NCI-H187 (cell line): ENCODE data around the gene PAQR3.
A peak's percentile ranks its signal among the peaks of the same experiment; 100 is the strongest.

ENCODE experiments used
- DNase-seq, 2 experiments: peaks; one replicate each; lab custom pipeline; 2025; lab: John Stamatoyannopoulos, UW

PAQR3 gene, protein sequence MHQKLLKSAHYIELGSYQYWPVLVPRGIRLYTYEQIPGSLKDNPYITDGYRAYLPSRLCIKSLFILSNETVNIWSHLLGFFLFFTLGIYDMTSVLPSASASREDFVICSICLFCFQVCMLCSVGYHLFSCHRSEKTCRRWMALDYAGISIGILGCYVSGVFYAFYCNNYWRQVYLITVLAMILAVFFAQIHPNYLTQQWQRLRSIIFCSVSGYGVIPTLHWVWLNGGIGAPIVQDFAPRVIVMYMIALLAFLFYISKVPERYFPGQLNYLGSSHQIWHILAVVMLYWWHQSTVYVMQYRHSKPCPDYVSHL

DNA sequence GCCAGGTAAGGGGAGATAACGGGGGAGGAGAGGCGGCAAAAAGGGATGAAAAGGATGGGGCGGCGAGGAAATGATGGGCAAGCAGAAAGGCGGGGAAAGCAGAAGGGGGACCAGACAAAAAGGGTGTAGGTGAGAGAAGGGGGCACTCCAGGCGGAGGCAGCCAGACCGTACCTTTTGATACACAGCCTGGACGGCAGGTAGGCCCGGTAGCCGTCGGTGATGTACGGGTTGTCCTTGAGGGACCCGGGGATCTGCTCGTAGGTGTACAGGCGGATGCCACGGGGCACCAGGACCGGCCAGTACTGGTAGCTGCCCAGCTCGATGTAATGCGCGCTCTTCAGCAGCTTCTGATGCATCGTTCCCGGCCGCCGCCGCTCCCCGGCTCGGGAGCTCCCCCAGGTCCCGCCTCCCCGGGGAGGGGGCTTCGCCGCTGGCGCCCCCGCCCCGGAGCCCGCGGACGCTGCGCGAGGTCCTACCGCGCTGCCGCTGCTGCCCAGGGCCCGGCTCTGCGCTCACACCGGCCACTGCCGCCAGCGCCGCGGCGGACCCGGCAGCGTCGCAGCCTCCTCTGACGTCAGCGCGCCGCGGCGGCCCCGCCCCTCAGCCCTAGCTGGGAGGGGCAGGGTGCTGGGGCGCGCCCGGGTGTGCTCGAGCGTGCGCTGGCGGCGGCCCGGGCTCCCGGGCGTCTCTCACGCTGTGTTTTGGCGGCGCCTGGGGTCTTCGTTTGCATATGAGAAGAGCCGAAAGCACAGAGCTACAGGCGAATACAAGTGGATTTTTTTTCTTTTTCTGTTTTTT is at the start of gene PAQR3:
Gene PAQR3 (minus strand): TSS at position 571 of the 799 bp plus-strand sequence. CDS start 214 bp downstream, at position 357.
- peak; percentile 54 to 79 for DNase-seq

DNA sequence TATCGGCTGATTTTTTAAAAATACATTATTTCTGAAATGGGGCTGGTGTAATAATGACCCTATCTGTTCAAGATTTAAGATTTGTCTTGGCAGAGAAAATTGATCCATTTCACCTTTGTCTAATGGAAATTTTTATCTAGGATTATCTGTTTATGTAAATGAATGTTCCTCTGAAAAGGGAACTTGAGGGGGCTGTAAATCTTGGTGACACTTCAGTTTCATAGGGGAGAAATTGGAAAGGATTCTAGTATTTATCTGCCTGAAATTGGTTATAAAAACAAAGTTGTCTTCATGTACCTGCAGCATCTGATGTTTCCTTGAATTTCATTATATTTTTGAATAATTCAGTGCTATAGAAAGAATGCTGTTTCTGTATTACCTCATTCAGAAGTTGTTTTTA is 48.4 kb upstream of the PAQR3 start:
- DNase-seq = no peak

DNA sequence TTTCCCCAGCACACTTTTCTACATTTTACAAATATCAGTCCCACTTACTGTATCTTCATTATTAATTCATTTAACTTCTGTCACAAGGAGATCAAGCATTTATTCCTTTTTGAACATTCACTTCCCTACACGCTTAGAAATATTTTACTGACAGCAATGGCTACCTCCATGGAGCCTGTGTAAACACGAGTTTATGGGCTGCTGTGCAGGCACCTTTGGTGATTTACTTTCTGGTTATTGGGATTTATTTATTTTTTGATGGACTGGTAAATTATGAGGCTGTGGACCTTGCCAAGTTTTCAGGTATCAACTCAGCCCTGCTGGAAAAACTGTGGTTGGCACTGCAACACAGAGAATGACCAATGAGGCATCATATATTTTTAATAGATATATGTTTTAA is 45.4 kb upstream of the PAQR3 start:
- DNase-seq = no peak

DNA sequence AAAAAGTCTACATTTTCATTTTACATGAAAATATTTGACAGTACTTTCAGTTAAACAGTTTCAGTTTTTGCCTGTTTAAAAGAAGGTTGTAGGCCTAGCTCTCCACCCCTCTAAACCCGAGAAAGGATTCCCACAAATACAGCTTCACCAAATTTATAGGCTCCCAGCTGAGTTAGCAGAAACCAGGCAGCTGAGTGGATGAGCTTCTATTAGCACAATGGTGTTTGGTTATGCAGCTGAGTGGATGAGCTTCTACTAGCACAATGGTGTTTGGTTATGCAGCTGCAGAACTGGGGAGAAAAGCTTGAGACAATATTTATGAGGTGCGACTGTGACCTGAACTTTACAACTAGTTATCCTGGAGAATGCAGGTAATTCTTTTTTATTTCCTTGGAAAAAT is 36.6 kb upstream of the PAQR3 start:
- DNase-seq = no peak

DNA sequence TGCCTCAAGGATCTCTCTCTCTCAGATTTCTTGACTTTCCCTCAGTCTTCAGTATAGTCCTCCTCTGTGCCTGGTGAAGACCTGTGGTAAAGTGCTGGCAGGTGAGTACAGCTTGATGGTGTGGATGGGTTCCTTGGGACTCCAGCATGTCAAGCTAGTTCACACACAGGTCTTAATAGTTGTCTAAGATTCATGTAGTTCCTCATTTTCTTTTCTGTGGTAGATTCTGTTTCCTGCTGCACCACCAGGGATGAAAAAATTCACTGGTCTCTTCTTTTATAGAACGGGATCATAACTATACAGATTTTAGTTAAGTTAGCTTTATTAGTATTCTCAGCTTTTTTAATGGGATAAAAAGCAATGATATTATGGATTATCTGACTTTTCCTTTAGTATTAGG is 32.5 kb upstream of the PAQR3 start:
- no peak for DNase-seq

DNA sequence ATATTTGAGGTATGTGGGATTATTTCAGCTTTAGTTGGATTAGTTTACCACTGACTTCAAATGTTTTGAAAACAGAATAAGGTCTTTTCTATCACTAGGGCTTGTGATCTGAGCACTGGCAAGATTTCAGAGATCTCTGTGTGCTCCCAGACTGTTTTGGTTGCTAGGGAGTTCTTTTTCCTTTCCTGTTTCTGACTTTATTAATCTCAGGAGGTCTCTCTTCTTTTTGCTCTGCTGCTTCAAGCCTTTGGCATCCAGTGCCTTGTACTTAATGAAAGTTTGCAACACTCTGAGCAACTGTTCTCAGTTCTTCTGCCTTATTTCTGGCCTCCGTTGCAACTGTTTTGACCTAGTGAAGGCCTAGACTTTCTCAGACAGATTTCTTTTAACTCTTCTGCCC is 32.1 kb upstream of the PAQR3 start:
- no peak for DNase-seq

DNA sequence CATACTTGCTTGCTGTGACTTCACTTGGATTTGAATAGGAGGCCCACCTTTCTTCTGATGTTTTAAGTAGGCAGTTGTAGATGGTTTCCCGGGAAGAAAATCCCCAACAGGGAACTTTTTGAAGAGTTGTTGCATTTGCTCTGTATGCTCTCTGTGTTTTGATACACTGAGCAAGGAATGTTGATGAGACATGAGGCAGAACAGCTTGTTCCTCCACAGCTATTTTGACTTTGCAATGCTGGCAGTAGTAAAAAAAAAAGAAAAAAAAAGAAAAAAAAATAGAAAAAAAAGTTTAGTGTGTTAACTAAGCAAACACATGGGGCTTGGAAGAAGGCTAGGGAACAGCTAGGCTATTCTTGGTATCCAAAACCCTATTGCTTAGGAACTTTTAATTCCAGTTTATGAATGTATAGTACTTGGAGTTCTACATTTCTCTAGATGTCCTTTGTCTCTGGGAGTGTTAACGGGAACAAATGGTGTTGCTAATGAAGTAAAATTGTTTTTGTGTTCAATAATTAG is 23.4 kb upstream of the PAQR3 start:
- no peak for DNase-seq

DNA sequence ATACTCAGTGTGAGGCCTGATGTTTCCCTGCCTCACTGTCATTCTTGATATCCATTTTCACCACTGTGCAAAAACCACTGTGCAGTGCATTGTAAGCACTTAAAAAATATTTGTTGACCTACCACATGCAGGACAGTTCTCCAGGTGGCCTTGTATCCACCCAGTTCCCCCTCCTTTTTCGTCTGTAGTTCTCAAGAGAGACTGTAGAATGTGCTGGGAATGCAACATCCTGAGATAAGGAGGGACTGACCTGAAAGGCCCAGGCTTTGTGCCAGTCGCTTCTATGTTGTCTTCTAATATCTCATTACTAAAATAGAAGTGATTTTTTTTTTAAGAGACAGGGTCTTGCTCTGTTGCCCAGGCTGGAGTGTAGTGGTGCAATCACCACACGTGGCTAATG is 21.7 kb upstream of the PAQR3 start:
- no peak for DNase-seq

DNA sequence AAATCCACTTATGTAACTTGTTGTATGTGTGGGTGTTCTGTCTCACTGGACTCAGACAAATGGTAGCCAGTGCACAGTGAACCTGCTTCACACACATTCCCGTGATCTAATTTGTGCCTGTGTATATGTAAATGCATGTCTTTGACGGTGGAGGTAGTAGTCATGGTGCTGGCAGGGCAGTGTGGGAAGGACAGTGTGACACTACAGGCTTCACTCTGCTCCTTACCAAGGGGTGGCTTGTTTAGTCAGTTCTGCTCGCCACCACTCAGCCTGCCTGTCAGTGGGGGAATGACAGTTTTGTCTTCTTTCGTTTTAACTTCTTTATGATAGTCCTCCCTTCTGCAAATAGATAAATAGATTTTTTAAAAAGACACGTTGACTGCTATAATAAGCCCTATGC is 17.7 kb upstream of the PAQR3 start:
- DNase-seq = no peak

DNA sequence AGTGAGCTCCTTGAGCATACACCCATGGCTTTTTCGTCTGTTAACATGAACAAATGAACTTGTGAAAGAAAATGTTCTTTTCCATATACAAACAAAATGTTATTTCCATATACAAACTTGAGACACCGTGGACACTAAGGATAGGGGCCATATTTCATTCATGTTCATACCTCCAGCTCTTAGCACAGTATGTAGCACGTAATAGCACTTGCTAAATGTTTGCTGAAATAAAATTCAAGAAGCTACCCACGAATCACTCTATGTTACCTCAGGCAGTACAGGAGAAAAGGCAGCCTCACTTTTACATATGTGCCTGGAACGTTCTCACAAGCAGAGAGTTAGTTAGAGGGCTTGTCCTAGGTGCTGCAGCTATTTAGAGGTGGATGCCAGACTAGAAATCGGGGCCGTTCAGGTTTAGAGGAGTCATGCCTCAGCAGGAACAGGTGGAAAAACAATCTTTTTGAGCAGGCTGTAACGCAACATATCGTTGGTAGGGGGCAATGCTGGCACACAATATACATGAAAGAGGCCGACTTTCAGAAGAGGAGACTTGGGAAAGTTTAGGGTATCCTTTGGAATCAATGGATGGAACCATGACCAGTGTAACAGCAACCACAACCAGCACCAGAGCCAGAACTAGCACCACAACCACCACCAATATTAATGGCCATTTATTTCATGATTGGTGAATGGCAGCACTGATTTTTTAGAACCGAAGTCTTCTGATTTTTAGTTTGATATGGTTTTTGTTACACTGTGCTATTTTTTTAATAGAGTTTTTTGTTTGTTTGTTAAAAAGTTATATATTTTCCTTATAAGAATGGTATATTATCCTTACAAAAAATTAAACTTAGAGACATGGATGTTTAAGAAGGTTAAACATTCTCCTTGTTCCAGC is 14.8 kb upstream of the PAQR3 start:
- peak; percentile 2 to 7 for DNase-seq

DNA sequence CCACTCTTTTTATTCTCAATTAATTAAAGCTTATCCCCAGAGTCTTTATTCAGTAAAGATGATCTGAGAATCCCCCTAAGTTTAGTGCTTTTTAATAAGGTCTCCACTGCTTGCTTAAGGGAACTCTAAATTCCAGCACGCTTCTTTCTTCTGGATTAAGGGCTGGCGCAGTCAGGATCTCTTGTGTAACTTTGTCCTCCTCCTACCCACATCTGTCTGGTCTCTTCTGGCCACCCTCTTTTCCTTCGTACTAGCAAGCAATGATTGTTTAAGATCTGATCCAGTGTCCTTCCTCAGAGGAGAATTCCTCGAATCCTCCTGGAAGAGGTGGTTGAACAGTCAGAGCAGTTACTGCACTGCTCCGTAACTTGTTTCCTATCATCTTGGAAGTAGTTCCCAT is 14.0 kb upstream of the PAQR3 start:
- no peak for DNase-seq

DNA sequence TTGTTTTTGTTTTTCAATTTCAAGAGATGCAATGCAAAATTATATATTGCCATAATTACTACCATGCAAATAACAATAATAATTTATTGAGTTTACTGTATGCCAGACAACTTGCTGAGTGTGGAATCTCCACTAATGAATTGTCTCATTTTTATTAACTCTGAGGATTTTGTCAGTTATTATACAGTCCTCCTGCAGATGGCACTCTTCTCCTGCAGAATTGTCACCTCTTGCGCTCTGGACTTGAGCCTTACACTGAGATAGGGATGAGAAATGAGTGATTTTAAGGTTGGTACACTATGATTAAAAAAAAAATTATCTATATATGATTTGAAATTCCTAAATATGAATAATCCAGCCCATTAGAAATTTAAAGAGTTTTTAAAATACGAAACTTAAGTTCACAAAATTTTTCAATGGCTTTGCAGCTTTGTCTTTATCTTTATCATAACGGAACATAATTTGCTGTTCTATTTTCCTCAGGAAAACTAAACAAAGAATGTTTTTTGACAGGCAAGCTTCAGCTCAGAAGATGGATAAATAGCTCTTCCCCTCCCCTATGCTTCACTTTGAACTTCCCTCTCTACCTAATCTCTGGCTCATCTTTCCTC is 12.7 kb upstream of the PAQR3 start:
- peak in 1 of 2 experiments; percentile 32 for DNase-seq

DNA sequence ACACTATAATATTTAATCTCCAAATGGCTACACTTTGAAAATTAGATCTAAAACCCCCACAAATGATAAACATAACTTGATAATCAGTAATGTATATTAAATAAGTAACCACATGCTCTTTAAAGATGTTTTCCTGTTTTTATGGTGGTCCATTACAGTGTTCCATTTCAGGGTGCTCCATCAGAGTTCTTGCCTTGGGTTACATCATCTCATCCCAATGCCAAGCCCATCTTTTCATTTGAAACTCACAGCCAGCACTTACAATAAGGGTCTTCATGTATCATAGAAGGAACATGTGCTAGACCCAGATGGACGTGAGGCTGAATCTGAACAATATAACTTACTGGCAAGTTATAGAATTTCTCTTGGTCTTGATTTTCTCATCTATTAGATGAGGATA is 10.5 kb upstream of the PAQR3 start:
- no peak for DNase-seq

DNA sequence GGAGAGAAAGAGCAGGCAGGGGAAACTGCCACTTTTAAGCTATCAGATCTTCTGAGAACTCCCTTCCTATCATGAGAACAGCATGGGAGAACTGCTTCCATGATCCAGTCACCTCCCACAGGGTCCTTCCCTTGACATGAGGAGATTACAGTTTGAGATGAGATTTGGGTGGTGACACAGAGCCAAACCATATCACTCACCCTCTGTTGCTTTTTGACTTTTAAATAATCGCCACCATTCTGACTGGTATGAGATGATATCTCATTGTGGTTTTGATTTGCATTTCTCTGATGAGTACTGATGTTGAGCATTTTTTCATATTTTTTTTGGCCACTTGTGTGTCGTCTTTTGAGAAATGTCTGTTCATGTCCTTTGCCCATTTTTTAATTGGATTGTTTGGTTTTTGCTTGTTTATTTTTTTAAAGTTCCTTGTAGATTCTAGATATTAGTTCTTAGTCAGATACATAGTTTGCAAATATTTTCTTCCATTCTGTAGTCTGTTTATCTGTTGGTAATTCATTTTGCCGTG is 6.5 kb upstream of the PAQR3 start:
- no peak for DNase-seq

DNA sequence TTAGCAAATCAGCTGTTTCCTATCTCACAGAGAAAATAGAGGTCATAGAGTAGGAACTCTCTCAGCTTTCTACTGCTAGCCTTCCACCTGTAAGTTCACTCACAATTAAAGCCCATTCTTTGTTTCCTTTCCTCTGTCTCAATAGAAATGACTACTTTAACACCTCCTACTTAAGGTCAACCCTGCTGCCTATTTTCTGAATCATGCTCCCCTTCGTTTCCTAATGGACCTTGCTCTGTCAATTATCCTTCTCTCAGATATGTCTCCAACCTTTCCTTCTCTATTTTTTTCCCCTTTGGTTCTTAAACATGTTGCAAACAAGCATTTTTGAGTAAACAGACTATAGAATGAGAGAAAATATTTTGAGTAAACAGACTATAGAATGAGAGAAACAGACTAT is 5.1 kb upstream of the PAQR3 start:
- no peak for DNase-seq

DNA sequence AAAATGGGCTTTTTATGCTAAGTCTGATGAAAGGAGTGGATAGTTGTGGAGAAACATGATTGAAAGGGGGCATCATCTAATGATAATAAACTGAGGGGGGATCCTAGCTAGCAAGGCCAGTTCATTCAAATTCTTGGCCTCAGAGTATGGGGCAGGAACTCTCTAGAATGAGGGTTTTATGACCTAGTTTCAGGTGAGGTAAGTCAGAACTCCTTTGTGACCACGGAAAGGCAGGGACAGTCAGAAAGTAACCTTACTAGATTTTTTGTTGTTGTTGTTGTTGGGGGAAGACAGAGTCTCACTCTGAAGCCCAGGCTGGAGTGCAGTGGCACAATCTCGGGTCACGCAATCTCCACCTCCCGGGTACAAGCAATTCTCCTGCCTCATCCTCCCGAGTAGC is 1.5 kb upstream of the PAQR3 start:
- no peak for DNase-seq

DNA sequence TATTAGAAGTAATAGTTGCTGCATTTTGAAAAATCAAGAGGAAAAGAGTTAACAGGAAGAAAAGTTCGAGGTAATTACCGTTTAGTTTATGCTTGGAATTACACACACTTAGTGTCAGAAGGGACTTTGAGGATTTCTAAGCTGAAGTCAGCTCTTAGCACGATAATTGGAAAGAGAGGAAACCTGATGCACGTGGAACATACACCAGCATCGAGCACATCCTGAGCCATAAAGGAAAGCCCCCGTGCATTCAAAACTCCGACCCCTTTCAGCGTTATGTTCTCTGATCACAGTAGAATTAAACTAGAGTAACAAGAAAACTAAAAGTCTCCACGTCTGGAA is 400 bp upstream of the PAQR3 start:
- DNase-seq = no peak

DNA sequence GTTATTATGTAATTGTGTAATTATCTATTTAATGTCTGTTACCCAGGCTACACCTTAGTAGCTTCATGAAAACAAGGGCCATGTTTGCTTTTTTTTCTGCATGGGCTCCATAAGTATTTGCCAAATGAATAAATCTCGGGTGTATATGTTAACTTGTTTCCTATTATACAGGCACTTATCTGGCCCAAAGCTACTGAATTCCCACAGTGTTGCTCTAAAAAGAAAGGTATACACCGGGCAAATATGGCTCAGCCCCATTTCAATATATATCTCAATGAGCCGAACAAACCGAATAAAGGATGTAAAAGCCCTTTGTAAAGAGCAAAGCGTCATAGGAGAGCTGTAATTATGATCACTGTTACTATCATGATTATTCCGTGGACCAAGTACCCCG is 767 bp downstream of the PAQR3 start:
- DNase-seq = no peak

DNA sequence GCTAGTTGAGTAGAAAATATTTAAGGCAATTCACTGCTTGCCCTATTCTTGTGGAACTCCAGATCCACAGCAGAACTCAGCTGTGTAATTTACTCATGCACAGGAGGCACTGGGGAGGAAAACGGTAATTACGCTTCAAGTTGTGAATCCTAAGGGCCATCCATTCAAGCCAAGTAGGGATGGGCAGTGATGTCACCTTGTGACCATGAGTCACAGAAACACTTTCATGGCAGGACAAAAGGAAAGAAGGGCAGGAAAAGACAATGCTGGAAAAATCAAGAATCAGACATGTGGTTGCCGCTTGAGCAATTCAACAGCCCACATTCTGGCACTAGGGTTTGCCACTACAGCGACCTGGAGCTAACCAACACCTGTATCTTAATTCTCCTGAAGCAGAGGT is 1.4 kb downstream of the PAQR3 start:
- no peak for DNase-seq

DNA sequence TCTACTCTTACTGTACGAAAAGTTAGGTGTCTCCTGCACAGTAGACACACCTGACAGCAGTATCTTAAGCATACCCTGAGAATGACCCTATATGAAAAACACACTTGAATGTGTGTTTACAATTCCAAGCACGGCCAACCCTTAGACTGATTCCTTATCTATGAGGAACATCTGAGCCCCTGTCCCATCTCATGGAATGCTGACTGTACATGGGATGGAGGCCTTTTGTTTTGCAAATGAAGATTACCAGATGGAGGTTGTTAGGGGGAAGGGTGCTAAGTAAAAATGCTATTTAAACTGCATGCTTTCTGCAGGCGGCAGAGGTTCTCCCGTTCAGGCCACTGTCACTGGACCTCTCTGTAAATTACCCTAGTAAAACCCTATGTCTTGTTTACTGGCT is 2.2 kb downstream of the PAQR3 start:
- DNase-seq = no peak

DNA sequence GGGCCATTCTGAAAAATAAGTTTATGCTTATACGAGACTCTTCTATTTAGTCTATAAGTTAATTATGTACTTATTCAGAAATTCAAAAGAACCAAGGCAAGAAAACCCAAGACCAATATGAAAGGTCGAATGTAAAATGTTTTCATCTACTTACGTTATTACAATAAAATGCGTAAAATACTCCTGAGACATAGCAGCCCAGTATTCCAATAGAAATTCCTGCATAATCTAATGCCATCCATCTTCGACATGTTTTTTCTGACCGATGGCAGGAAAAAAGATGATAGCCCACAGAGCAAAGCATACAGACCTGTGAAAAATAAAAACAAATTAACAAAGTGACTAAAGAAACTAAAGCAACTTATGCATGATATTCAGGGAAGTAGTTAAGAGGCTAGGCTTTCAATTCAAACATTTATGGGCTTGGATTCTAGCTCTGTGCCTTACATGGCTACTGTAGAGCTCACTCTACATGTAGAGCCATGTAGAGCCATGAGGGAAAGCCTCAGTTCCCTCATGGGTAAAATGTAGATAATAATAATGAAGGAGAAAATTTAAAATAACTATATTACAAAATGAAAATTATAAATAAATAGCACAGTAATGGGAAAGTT is 9.1 kb downstream of the PAQR3 start:
- DNase-seq = no peak
